ENCODE results near the gene EVA1B.

The EVA1B gene

GRCh38 chr1:36320767-36321118 is 2.7 kb downstream of the EVA1B start:
- TF ChIP-seq ZNF70 (CRISPR knock-in tag; IDR thresholded peaks at IDR 0.05) = no peak
- no peak for TF ChIP-seq SNAI2 (CRISPR knock-in tag; IDR thresholded peaks at IDR 0.05)
- no peak for TF ChIP-seq ZC3H10 (CRISPR knock-in tag; IDR thresholded peaks at IDR 0.05)
- TF ChIP-seq TCF4 (CRISPR knock-in tag; IDR thresholded peaks at IDR 0.05; ENCODE audit: borderline replicate concordance) = no peak
- TF ChIP-seq CSDC2 (CRISPR knock-in tag; IDR thresholded peaks at IDR 0.05) = no peak
- no peak for TF ChIP-seq BACH2 (CRISPR knock-in tag; IDR thresholded peaks at IDR 0.05; ENCODE audit: borderline replicate concordance)
- TF ChIP-seq, protein P1, sequence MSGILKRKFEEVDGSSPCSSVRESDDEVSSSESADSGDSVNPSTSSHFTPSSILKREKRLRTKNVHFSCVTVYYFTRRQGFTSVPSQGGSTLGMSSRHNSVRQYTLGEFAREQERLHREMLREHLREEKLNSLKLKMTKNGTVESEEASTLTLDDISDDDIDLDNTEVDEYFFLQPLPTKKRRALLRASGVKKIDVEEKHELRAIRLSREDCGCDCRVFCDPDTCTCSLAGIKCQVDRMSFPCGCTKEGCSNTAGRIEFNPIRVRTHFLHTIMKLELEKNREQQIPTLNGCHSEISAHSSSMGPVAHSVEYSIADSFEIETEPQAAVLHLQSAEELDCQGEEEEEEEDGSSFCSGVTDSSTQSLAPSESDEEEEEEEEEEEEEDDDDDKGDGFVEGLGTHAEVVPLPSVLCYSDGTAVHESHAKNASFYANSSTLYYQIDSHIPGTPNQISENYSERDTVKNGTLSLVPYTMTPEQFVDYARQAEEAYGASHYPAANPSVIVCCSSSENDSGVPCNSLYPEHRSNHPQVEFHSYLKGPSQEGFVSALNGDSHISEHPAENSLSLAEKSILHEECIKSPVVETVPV (CRISPR knock-in tag; IDR thresholded peaks at IDR 0.05) = no peak
- no peak for TF ChIP-seq TSHZ2 (CRISPR knock-in tag; IDR thresholded peaks at IDR 0.05)
- TF ChIP-seq, protein P2, sequence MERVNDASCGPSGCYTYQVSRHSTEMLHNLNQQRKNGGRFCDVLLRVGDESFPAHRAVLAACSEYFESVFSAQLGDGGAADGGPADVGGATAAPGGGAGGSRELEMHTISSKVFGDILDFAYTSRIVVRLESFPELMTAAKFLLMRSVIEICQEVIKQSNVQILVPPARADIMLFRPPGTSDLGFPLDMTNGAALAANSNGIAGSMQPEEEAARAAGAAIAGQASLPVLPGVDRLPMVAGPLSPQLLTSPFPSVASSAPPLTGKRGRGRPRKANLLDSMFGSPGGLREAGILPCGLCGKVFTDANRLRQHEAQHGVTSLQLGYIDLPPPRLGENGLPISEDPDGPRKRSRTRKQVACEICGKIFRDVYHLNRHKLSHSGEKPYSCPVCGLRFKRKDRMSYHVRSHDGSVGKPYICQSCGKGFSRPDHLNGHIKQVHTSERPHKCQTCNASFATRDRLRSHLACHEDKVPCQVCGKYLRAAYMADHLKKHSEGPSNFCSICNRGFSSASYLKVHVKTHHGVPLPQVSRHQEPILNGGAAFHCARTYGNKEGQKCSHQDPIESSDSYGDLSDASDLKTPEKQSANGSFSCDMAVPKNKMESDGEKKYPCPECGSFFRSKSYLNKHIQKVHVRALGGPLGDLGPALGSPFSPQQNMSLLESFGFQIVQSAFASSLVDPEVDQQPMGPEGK (CRISPR knock-in tag; IDR thresholded peaks at IDR 0.05; ENCODE audit: borderline replicate concordance) = no peak
- no peak for TF ChIP-seq ZNF8 (CRISPR knock-in tag; IDR thresholded peaks at IDR 0.05)
- TF ChIP-seq OSR1 (CRISPR knock-in tag; IDR thresholded peaks at IDR 0.05) = no peak
- ATAC-seq = no peak

GRCh38 chr1:36320291-36320761 is 3.1 kb downstream of the EVA1B start:
- ATAC-seq = no peak
- TF ChIP-seq ZNF565 (CRISPR knock-in tag; conservative IDR thresholded peaks at IDR 0.05; ENCODE audit: low read depth) = no peak
- no peak for TF ChIP-seq ZNF8 (CRISPR knock-in tag; IDR thresholded peaks at IDR 0.05)
- TF ChIP-seq, protein P1 (CRISPR knock-in tag; IDR thresholded peaks at IDR 0.05) = no peak
- TF ChIP-seq ZC3H10 (CRISPR knock-in tag; IDR thresholded peaks at IDR 0.05) = no peak
- no peak for TF ChIP-seq ZFP30 (CRISPR knock-in tag; IDR thresholded peaks at IDR 0.05)
- no peak for TF ChIP-seq CSDC2 (CRISPR knock-in tag; IDR thresholded peaks at IDR 0.05)
- TF ChIP-seq ZNF70 (CRISPR knock-in tag; IDR thresholded peaks at IDR 0.05) = no peak
- no peak for TF ChIP-seq ISL1 (CRISPR knock-in tag; IDR thresholded peaks at IDR 0.05)
- no peak for TF ChIP-seq GLIS3 (CRISPR knock-in tag; IDR thresholded peaks at IDR 0.05)
- TF ChIP-seq TSHZ2 (CRISPR knock-in tag; IDR thresholded peaks at IDR 0.05) = no peak

GRCh38 chr1:36309397-36309796 is 14.0 kb downstream of the EVA1B start:
- ATAC-seq = no peak
- TF ChIP-seq GLIS3 (CRISPR knock-in tag; IDR thresholded peaks at IDR 0.05) (no peak), ZC3H10 (CRISPR knock-in tag; IDR thresholded peaks at IDR 0.05) (no peak), SNAI2 (CRISPR knock-in tag; IDR thresholded peaks at IDR 0.05) (no peak), BACH2 (CRISPR knock-in tag; IDR thresholded peaks at IDR 0.05; ENCODE audit: borderline replicate concordance) (no peak), ZNF70 (CRISPR knock-in tag; IDR thresholded peaks at IDR 0.05) (no peak)
- TF ChIP-seq, protein P2 (CRISPR knock-in tag; IDR thresholded peaks at IDR 0.05; ENCODE audit: borderline replicate concordance) = no peak
- TF ChIP-seq, protein P3, sequence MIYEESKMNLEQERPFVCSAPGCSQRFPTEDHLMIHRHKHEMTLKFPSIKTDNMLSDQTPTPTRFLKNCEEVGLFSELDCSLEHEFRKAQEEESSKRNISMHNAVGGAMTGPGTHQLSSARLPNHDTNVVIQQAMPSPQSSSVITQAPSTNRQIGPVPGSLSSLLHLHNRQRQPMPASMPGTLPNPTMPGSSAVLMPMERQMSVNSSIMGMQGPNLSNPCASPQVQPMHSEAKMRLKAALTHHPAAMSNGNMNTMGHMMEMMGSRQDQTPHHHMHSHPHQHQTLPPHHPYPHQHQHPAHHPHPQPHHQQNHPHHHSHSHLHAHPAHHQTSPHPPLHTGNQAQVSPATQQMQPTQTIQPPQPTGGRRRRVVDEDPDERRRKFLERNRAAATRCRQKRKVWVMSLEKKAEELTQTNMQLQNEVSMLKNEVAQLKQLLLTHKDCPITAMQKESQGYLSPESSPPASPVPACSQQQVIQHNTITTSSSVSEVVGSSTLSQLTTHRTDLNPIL (CRISPR knock-in tag; IDR thresholded peaks at IDR 0.05; ENCODE audit: low read depth) = no peak

Measured in SK-N-SH treated with all-trans-retinoic acid at 6 μM for 48 hours (cell line).